SK-N-SH (cell line): Measurements from ENCODE around the gene RPS6KA2. TPM values are rescaled to one million over a fixed set of nuclear protein-coding genes. Genes with fewer than 3 reads are reported as not detected.

ENCODE experiments used
- CTCF ChIA-PET: fragments of 300-600, 350-600 bp; formaldehyde crosslinking; extraction: SDS; loops from one replicate; lab custom pipeline; 2021; lab: Yijun Ruan, JAX
- POLR2A ChIA-PET: fragments of 350-600 bp; sonication (Branson Sonifier 250); formaldehyde crosslinking; extraction: SDS; loops from one replicate; lab custom pipeline; 2020; ENCODE audit warnings: antibody characterized with exemption, inconsistent platforms; lab: Yijun Ruan, JAX
- DNase-seq: peaks from one replicate; pipeline ENCODE4 v3.0.0; 2012
- H2AFZ ChIP-seq: fragments of 200-600 bp; sonication (generic); 2 replicates; pipeline ENCODE4 v1.8.1; 2016; ENCODE audit warnings: antibody characterized with exemption, mild to moderate bottlenecking, low read depth
- H3F3A ChIP-seq: fragments of 200-600 bp; sonication (generic); replicated peaks from 2 replicates; pipeline ENCODE3; 2016; ENCODE audit warnings: antibody characterized with exemption, mild to moderate bottlenecking; ENCODE audit not compliant: insufficient read depth
- H3K27ac ChIP-seq, 2 experiments: fragments of 200-500 bp in 1 of 2; fragments of 200-600 bp in 1 of 2; sonication (Bioruptor generic) in 1 of 2; sonication (generic), shearing (Covaris generic) in 1 of 2; 2 replicates each; pipeline versions ENCODE4 v1.5.1 to v1.6.1; 2014 to 2016; ENCODE audit warnings: low read depth in 2 of 2, inconsistent platforms in 1 of 2, low read length in 1 of 2, mild to moderate bottlenecking in 1 of 2, mixed read lengths in 1 of 2
- H3K27me3 ChIP-seq: fragments of 200-600 bp; sonication (generic), shearing (Covaris generic); 2 replicates; pipeline ENCODE4 v1.6.1; 2016; ENCODE audit warnings: mixed run types; ENCODE audit not compliant: insufficient read depth
- H3K36me3 ChIP-seq, 2 experiments: fragments of 200-500 bp in 1 of 2; fragments of 200-600 bp in 1 of 2; sonication (Bioruptor generic) in 1 of 2; sonication (generic) in 1 of 2; replicated peaks in 1 of 2; 2 replicates each; pipeline versions ENCODE3 to v1.5.1; 2014 to 2016; ENCODE audit warnings: low read length in 1 of 2, mild to moderate bottlenecking in 1 of 2; ENCODE audit not compliant: insufficient read depth in 2 of 2, control insufficient read depth in 1 of 2
- H3K4me1 ChIP-seq, 2 experiments: fragments of 200-500 bp in 1 of 2; fragments of 200-600 bp in 1 of 2; sonication (Bioruptor generic) in 1 of 2; sonication (generic), shearing (Covaris generic) in 1 of 2; 2 replicates each; pipeline versions ENCODE4 v1.5.1 to v1.6.1; 2014 to 2016; ENCODE audit warnings: low read depth in 1 of 2, low read length in 1 of 2, mixed run types in 1 of 2; ENCODE audit not compliant: insufficient read depth in 2 of 2, control insufficient read depth in 1 of 2
- H3K4me2 ChIP-seq: fragments of 200-600 bp; sonication (generic), shearing (Covaris generic); 2 replicates; pipeline ENCODE4 v1.6.1; 2017; ENCODE audit warnings: mixed run types
- H3K4me3 ChIP-seq, 2 experiments: fragments of 200-500 bp in 1 of 2; fragments of 200-600 bp in 1 of 2; sonication (Bioruptor generic) in 1 of 2; sonication (generic), shearing (Covaris generic) in 1 of 2; 2 replicates each; pipeline versions ENCODE4 v1.5.1 to v1.8.1; 2014 to 2016; ENCODE audit warnings: low read depth in 2 of 2, inconsistent platforms in 1 of 2, low read length in 1 of 2, mild to moderate bottlenecking in 1 of 2, mixed read lengths in 1 of 2, moderate library complexity in 1 of 2
- H3K79me2 ChIP-seq: fragments of 200-600 bp; sonication (generic); 2 replicates; pipeline ENCODE4 v1.8.1; 2017; ENCODE audit warnings: mild to moderate bottlenecking; ENCODE audit not compliant: insufficient read depth
- H3K9ac ChIP-seq: fragments of 200-600 bp; sonication (generic); 2 replicates; pipeline ENCODE4 v1.6.1; 2017; ENCODE audit warnings: mixed run types
- H3K9me2 ChIP-seq: fragments of 200-600 bp; sonication (generic); 2 replicates; pipeline ENCODE4 v1.6.1; 2017; ENCODE audit warnings: mixed run types
- H3K9me3 ChIP-seq: fragments of 200-600 bp; sonication (generic); 2 replicates; pipeline ENCODE4 v1.6.1; 2017; ENCODE audit warnings: mixed run types, mild to moderate bottlenecking, moderate library complexity
- H4K20me1 ChIP-seq: fragments of 200-600 bp; sonication (generic); 2 replicates; pipeline ENCODE4 v1.6.1; 2017; ENCODE audit warnings: mild to moderate bottlenecking, mixed run types; ENCODE audit not compliant: insufficient read depth
- FOSL2 ChIP-seq: IDR thresholded peaks from 2 replicates; pipeline ENCODE4 v1.4.0; 2012; ENCODE audit warnings: low read depth, mild to moderate bottlenecking, moderate library complexity, borderline replicate concordance
- FOXM1 ChIP-seq: IDR thresholded peaks from 2 replicates; pipeline ENCODE4 v1.4.0; 2012; ENCODE audit warnings: low read depth, mild to moderate bottlenecking
- JUND ChIP-seq: IDR thresholded peaks from 2 replicates; pipeline ENCODE4 v1.4.0; 2012
- MEF2A ChIP-seq: IDR thresholded peaks from 2 replicates; pipeline ENCODE4 v1.4.0; 2012; ENCODE audit warnings: low read depth, borderline replicate concordance
- POLR2AphosphoS5 ChIP-seq: IDR thresholded peaks from 2 replicates; pipeline ENCODE4 v1.6.1; 2012; ENCODE audit warnings: low read depth, low read length
- RXRA ChIP-seq: IDR thresholded peaks from 2 replicates; pipeline ENCODE4 v1.4.0; 2012; ENCODE audit warnings: low read depth, mild to moderate bottlenecking, borderline replicate concordance
- SIN3A ChIP-seq: IDR thresholded peaks from 2 replicates; pipeline ENCODE4 v1.6.1; 2012; ENCODE audit warnings: low read depth, mild to moderate bottlenecking, low read length, moderate library complexity, borderline replicate concordance
- SMC3 ChIP-seq: IDR thresholded peaks from 2 replicates; pipeline ENCODE4 v1.6.1; 2012; ENCODE audit warnings: low read depth, low read length, improper control_type of control experiment
- WGBS: methylation state at CpG from one replicate; pipeline ENCODE4 v1.1.6; 2017; ENCODE audit warnings: low lambda C conversion rate; 5-methylcytosine and 5-hydroxymethylcytosine counted together
- polyA plus RNA-seq, 3 experiments: library from polyadenylated mRNA; depleted of rRNA; stranded (reverse); fragments of >200 nt; gene quantifications; 2 replicates each; pipeline ENCODE4 v1.2.3, GENCODE V29; 2012
- TF ChIP-seq, protein P1 (sequence below): IDR thresholded peaks from 2 replicates; pipeline ENCODE4; 2012
- TF ChIP-seq, protein P2 (sequence below): IDR thresholded peaks from 2 replicates; pipeline ENCODE4 v1.4.0; 2012; ENCODE audit warnings: low read depth, borderline replicate concordance
- TF ChIP-seq, protein P3 (sequence below): IDR thresholded peaks from 2 replicates; pipeline ENCODE4 v1.6.1; 2012; ENCODE audit warnings: mild to moderate bottlenecking, low read depth, low read length, moderate library complexity
- TF ChIP-seq, protein P4 (sequence below): fragments of 150-350 bp; IDR thresholded peaks from 2 replicates; pipeline ENCODE4 v1.6.1; 2017; ENCODE audit warnings: antibody characterized with exemption, low read length, low read depth, borderline replicate concordance

Gene RPS6KA2
- polyA plus RNA-seq, 1 of the 3 experiments (the other 2 are of a cell fraction) = 59.5 TPM

DNA sequence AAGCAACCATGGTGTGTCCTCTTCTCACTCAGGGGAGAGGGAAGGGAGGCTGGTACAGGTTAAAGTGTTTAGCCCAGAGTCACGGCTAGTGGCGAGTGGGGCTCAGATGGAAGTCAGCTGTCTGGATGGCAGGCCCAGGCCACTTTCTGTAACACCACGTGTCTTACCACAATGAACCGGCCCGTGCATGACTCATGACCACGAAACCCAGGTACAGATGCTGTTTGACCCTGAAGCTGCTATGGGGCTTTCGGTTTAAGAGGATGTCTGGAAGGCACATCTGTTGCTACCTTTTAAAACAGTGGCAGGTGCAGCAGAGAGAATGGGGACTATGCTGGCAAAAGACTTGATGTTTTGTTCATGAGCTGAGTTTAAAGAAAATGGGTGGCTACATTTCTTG, 207.8 kb downstream of the RPS6KA2 start:
- no peaks in the 10 kb centered on the region; a peak in 1 of 4 replicates for H3K4me1 ChIP-seq
- H3K4me2 ChIP-seq = no peak overlapping the region
- no peak overlapping the region for H2AFZ ChIP-seq
- peaks cover 15 to 70% of the 10 kb centered on the region in 2 experiments for H3K36me3 ChIP-seq
- H3F3A ChIP-seq = no peaks in the 10 kb centered on the region
- no peaks in the 10 kb centered on the region for H3K9me2 ChIP-seq
- H3K27me3 ChIP-seq = no peaks in the 10 kb centered on the region
- no peaks in the 10 kb centered on the region for H3K79me2 ChIP-seq
- WGBS = 87% methylated on average over 5 of the region's 7 CpGs
- no peaks in the 10 kb centered on the region for H3K9me3 ChIP-seq
- H4K20me1 ChIP-seq = no peaks in the 10 kb centered on the region
- ChIA-PET CTCF (interaction anchor here (1.2 kb wide), 1 partner anchor 38 kb away, joined by 3 read pairs; no protein-coding TSS in a partner anchor), POLR2A (no interaction called here)
- DNase-seq = no peak
- no peak overlapping the region for H3K9ac ChIP-seq
- TF ChIP-seq, protein P1, sequence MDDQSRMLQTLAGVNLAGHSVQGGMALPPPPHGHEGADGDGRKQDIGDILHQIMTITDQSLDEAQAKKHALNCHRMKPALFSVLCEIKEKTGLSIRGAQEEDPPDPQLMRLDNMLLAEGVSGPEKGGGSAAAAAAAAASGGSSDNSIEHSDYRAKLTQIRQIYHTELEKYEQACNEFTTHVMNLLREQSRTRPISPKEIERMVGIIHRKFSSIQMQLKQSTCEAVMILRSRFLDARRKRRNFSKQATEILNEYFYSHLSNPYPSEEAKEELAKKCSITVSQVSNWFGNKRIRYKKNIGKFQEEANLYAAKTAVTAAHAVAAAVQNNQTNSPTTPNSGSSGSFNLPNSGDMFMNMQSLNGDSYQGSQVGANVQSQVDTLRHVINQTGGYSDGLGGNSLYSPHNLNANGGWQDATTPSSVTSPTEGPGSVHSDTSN = no peak
- TF ChIP-seq FOSL2 = no peak
- TF ChIP-seq, protein P2, sequence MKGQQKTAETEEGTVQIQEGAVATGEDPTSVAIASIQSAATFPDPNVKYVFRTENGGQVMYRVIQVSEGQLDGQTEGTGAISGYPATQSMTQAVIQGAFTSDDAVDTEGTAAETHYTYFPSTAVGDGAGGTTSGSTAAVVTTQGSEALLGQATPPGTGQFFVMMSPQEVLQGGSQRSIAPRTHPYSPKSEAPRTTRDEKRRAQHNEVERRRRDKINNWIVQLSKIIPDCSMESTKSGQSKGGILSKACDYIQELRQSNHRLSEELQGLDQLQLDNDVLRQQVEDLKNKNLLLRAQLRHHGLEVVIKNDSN = no peak
- TF ChIP-seq SMC3 = no peak
- no peak for TF ChIP-seq SIN3A
- TF ChIP-seq MEF2A = no peak
- TF ChIP-seq, protein P3, sequence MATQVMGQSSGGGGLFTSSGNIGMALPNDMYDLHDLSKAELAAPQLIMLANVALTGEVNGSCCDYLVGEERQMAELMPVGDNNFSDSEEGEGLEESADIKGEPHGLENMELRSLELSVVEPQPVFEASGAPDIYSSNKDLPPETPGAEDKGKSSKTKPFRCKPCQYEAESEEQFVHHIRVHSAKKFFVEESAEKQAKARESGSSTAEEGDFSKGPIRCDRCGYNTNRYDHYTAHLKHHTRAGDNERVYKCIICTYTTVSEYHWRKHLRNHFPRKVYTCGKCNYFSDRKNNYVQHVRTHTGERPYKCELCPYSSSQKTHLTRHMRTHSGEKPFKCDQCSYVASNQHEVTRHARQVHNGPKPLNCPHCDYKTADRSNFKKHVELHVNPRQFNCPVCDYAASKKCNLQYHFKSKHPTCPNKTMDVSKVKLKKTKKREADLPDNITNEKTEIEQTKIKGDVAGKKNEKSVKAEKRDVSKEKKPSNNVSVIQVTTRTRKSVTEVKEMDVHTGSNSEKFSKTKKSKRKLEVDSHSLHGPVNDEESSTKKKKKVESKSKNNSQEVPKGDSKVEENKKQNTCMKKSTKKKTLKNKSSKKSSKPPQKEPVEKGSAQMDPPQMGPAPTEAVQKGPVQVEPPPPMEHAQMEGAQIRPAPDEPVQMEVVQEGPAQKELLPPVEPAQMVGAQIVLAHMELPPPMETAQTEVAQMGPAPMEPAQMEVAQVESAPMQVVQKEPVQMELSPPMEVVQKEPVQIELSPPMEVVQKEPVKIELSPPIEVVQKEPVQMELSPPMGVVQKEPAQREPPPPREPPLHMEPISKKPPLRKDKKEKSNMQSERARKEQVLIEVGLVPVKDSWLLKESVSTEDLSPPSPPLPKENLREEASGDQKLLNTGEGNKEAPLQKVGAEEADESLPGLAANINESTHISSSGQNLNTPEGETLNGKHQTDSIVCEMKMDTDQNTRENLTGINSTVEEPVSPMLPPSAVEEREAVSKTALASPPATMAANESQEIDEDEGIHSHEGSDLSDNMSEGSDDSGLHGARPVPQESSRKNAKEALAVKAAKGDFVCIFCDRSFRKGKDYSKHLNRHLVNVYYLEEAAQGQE = no peak
- no peak for TF ChIP-seq POLR2AphosphoS5
- TF ChIP-seq RXRA = no peak
- no peak for TF ChIP-seq JUND
- TF ChIP-seq, protein P4, sequence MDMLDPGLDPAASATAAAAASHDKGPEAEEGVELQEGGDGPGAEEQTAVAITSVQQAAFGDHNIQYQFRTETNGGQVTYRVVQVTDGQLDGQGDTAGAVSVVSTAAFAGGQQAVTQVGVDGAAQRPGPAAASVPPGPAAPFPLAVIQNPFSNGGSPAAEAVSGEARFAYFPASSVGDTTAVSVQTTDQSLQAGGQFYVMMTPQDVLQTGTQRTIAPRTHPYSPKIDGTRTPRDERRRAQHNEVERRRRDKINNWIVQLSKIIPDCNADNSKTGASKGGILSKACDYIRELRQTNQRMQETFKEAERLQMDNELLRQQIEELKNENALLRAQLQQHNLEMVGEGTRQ = no peak
- TF ChIP-seq FOXM1 = no peak
- H3K4me3 ChIP-seq = no peak overlapping the region
- no peak overlapping the region for H3K27ac ChIP-seq
